H1 (cell line): ENCODE measurements around the gene CMIP.
"Not testable (repeated sequence)": the region's sequence is repeated elsewhere in the genome, so short reads cannot be mapped to it uniquely, and the experiment has no call there.

Source experiments
- CEBPB ChIP-seq: IDR thresholded peaks from 2 replicates; pipeline ENCODE4 v1.6.1; 2012; ENCODE audit warnings: low read depth, low read length
- CHD2 ChIP-seq: IDR thresholded peaks from 2 replicates; pipeline ENCODE4 v1.6.1; 2012; ENCODE audit warnings: low read length, improper control_type of control experiment
- CTCF ChIP-seq, 3 experiments: IDR thresholded peaks; 1 replicate in 2 of 3; 2 replicates in 1 of 3; pipeline versions ENCODE4 v1.5.1 to v1.6.1; 2011; ENCODE audit warnings: low read length in 3 of 3, mild to moderate bottlenecking in 3 of 3, inconsistent platforms in 2 of 3, low read depth in 1 of 3, moderate library complexity in 1 of 3; ENCODE audit not compliant: insufficient read depth in 1 of 3; ENCODE audit errors: control extremely low read depth in 1 of 3
- FOSL1 ChIP-seq: IDR thresholded peaks from 2 replicates; pipeline ENCODE4 v1.6.1; 2011; ENCODE audit warnings: mild to moderate bottlenecking, low read depth, low read length, moderate library complexity; ENCODE audit not compliant: insufficient read depth
- MAX ChIP-seq: IDR thresholded peaks from 2 replicates; pipeline ENCODE4 v1.6.1; 2012; ENCODE audit warnings: inconsistent platforms
- POLR2A ChIP-seq, 2 experiments: IDR thresholded peaks; 1 replicate in 1 of 2; 2 replicates in 1 of 2; pipeline ENCODE4 v1.6.1; 2011; ENCODE audit warnings: low read depth in 2 of 2, low read length in 2 of 2, mild to moderate bottlenecking in 2 of 2; ENCODE audit errors: control extremely low read depth in 1 of 2
- POLR2AphosphoS5 ChIP-seq: IDR thresholded peaks from 2 replicates; pipeline ENCODE4 v1.6.1; 2011; ENCODE audit warnings: low read depth, low read length
- SUZ12 ChIP-seq: fragments of 200-600 bp; sonication (generic); IDR thresholded peaks from 2 replicates; pipeline ENCODE4 v1.6.1; 2012; ENCODE audit warnings: mild to moderate bottlenecking, inconsistent platforms, low read length, moderate library complexity, mixed read lengths
- TEAD4 ChIP-seq: IDR thresholded peaks from 2 replicates; pipeline ENCODE4 v1.6.1; 2012; ENCODE audit warnings: low read depth, low read length, inconsistent platforms, mixed read lengths
- ZNF274 ChIP-seq: IDR thresholded peaks from 2 replicates; pipeline ENCODE4 v1.7.0; 2012; ENCODE audit warnings: low read length, borderline replicate concordance; ENCODE audit errors: extremely low read depth

GRCh38 chr16:81422153-81422552, 22.5 kb upstream of the CMIP start:
- not testable (repeated sequence) for TF ChIP-seq CTCF (IDR thresholded peaks at IDR 0.05; ENCODE audit: control extremely low read depth in 1 of 3, insufficient read depth in 1 of 3, low read depth in 1 of 3, low read length in 3 of 3); POLR2A (IDR thresholded peaks at IDR 0.05; ENCODE audit: control extremely low read depth in 1 of 2, low read depth in 2 of 2, low read length in 2 of 2); SUZ12; MAX; ZNF274; FOSL1; POLR2AphosphoS5; CEBPB; CHD2; TEAD4
